ENCODE data around the gene TRAPPC11. TPM values are rescaled to one million over a fixed set of nuclear protein-coding genes. Genes with fewer than 3 reads are reported as not detected.

TRAPPC11 gene
- total RNA-seq, 1 experiment from 2014 or later: 15.6 TPM

- no TSS peak for BruUV-seq (replicated peaks)
- no peaks in the 10 kb centered on the region for H3K4me1 ChIP-seq (ENCODE audit: control insufficient read depth in 1 of 2, insufficient read depth in 2 of 2, low read length in 2 of 2)
- H3K9me2 ChIP-seq (ENCODE audit: insufficient read depth): no peaks in the 10 kb centered on the region
- TF ChIP-seq TCF7L2 (IDR thresholded peaks at IDR 0.05; ENCODE audit: borderline replicate concordance, extremely low read depth, insufficient read depth, insufficient read length) (no peak), CBX3 (IDR thresholded peaks at IDR 0.05; ENCODE audit: low read depth) (no peak), SIN3A (IDR thresholded peaks at IDR 0.05; ENCODE audit: low read depth) (no peak), POLR2AphosphoS5 (IDR thresholded peaks at IDR 0.05; ENCODE audit: low read depth, low read length) (no peak), SP1 (IDR thresholded peaks at IDR 0.05; ENCODE audit: low read depth) (no peak)
- no peak for ATAC-seq
- no peaks in the 10 kb centered on the region for H3K79me2 ChIP-seq (ENCODE audit: insufficient read depth, low read length)
- H3K27me3 ChIP-seq (ENCODE audit: insufficient read depth, low read length): no peaks in the 10 kb centered on the region
- no peak overlapping the region for H2AFZ ChIP-seq (ENCODE audit: low read depth, low read length, poor library complexity, severe bottlenecking)
- H3K36me3 ChIP-seq (ENCODE audit: control insufficient read depth in 1 of 2, insufficient read depth in 2 of 2, low read length in 2 of 2): no peaks in the 10 kb centered on the region
- no peaks in the 10 kb centered on the region for H4K20me1 ChIP-seq (ENCODE audit: insufficient read depth)
- no peaks in the 10 kb centered on the region for H3K9me3 ChIP-seq (ENCODE audit: control insufficient read depth in 1 of 2, insufficient read depth in 1 of 2, low read depth in 1 of 2, low read length in 2 of 2)
- ChIA-PET POLR2A (no interaction called here), RAD21 (ENCODE audit: low non-redundant PET in 1 of 2, low total read pairs in 2 of 2, uncharacterized antibody in 2 of 2, unreplicated experiment in 2 of 2) (no interaction called here), CTCF (no interaction called here)
- no peak for DNase-seq (ENCODE audit: low read depth, low spot score)
- no peak overlapping the region for H3K4me3 ChIP-seq (replicated peaks in 1 of 2; ENCODE audit: low read depth in 1 of 2, low read length in 2 of 2)
- no peak overlapping the region for H3K27ac ChIP-seq (ENCODE audit: low read depth, low read length)
- H3K9ac ChIP-seq (ENCODE audit: low read length): no peak overlapping the region
- no peak overlapping the region for H3K4me2 ChIP-seq (ENCODE audit: low read length)
- intact Hi-C loops (cut with micrococcal nuclease): no loop called here
These were observed 70.6 kb downstream of the TRAPPC11 start for GRCh38 chr4:183729430-183730328.

GRCh38 chr4:183732296-183732695 lies 73.2 kb downstream of the TRAPPC11 start:
- DNase-seq (ENCODE audit: low read depth, low spot score) (no peak), ATAC-seq (no peak)
- RAD21 ChIA-PET (ENCODE audit: low non-redundant PET in 1 of 2, low total read pairs in 2 of 2, uncharacterized antibody in 2 of 2, unreplicated experiment in 2 of 2): no interaction called here
- H3K4me3 ChIP-seq (replicated peaks in 1 of 2; ENCODE audit: low read depth in 1 of 2, low read length in 2 of 2): no peak overlapping the region
- H3K9me2 ChIP-seq (ENCODE audit: insufficient read depth): no peaks in the 10 kb centered on the region
- H3K9me3 ChIP-seq (ENCODE audit: control insufficient read depth in 1 of 2, insufficient read depth in 1 of 2, low read depth in 1 of 2, low read length in 2 of 2): no peaks in the 10 kb centered on the region
- H3K27ac ChIP-seq (ENCODE audit: low read depth, low read length): no peak overlapping the region
- no peaks in the 10 kb centered on the region for H4K20me1 ChIP-seq (ENCODE audit: insufficient read depth)
- no TSS peak for BruUV-seq (replicated peaks)
- no peaks in the 10 kb centered on the region for H3K4me1 ChIP-seq (ENCODE audit: control insufficient read depth in 1 of 2, insufficient read depth in 2 of 2, low read length in 2 of 2)
- POLR2A ChIA-PET: no interaction called here
- TF ChIP-seq TCF7L2 (IDR thresholded peaks at IDR 0.05; ENCODE audit: borderline replicate concordance, extremely low read depth, insufficient read depth, insufficient read length) (no peak), SP1 (IDR thresholded peaks at IDR 0.05; ENCODE audit: low read depth) (no peak), CTCF (IDR thresholded peaks at IDR 0.05 in 2 of 3, conservative IDR thresholded peaks at IDR 0.05 in 1 of 3; ENCODE audit: borderline replicate concordance in 1 of 3, insufficient read depth in 1 of 3, low read depth in 2 of 3, low read length in 2 of 3) (no peak), EGR1 (IDR thresholded peaks at IDR 0.05; ENCODE audit: low read depth) (no peak), CEBPB (IDR thresholded peaks at IDR 0.05; ENCODE audit: low read depth) (no peak), FOSL1 (IDR thresholded peaks at IDR 0.05; ENCODE audit: low read depth) (no peak), EZH2 (IDR thresholded peaks at IDR 0.05) (no peak)
- H3K79me2 ChIP-seq (ENCODE audit: insufficient read depth, low read length): no peaks in the 10 kb centered on the region
- no peak overlapping the region for H3K4me2 ChIP-seq (ENCODE audit: low read length)
- CTCF ChIA-PET: no interaction called here
- H3K27me3 ChIP-seq (ENCODE audit: insufficient read depth, low read length): no peaks in the 10 kb centered on the region
- no peaks in the 10 kb centered on the region for H3K36me3 ChIP-seq (ENCODE audit: control insufficient read depth in 1 of 2, insufficient read depth in 2 of 2, low read length in 2 of 2)
- H2AFZ ChIP-seq (ENCODE audit: low read depth, low read length, poor library complexity, severe bottlenecking): no peak overlapping the region
- intact Hi-C loops (cut with micrococcal nuclease): no loop called here
- no peak overlapping the region for H3K9ac ChIP-seq (ENCODE audit: low read length)
